ENCODE measurements around the gene AHRR. TPM values are rescaled to one million over a fixed set of nuclear protein-coding genes. Genes with fewer than 3 reads are reported as not detected.

AHRR gene
- total and polyA plus RNA-seq, 2 of the 4 experiments (the other 2 are of a cell fraction) = 15.6 to 37.1 TPM

GRCh38 chr5:359301-359897 is 37.9 kb downstream of the AHRR start:
- ChIA-PET POLR2A (ENCODE audit: unreplicated experiment) (no interaction called here), CTCF (no interaction called here)
- no peak overlapping the region for H2BK15ac ChIP-seq (ENCODE audit: low read depth, low read length)
- 97% methylated on average over 13 of the region's 23 CpGs; no CpG with 5 or more reads in 1 of the 2 experiments for WGBS, 2 experiments (ENCODE audit: extremely low coverage in 2 of 2, insufficient read length in 1 of 2)
- H2BK120ac ChIP-seq (ENCODE audit: low read depth, low read length) = no peak overlapping the region
- dilution Hi-C loops (cut with HindIII; ENCODE audit: low sequenced_read_pairs, unreplicated experiment) (no loop called here), intact Hi-C loops (cut with micrococcal nuclease) (no loop called here), in situ Hi-C loops (cut with MboI; ENCODE audit: low sequenced_read_pairs) (no loop called here)
- H4K5ac ChIP-seq (ENCODE audit: low read depth, low read length) = 0 out of 2 replicates have a peak overlapping the region, but pooled peaks have one; percentile 25
- peaks cover 60% of the 10 kb centered on the region for H3K36me3 ChIP-seq (ENCODE audit: control insufficient read depth, insufficient read depth, low read length)
- H3K18ac ChIP-seq (ENCODE audit: low read depth, low read length) = no peak overlapping the region
- H2AK5ac ChIP-seq (ENCODE audit: low read depth, low read length) = no peak overlapping the region
- H2BK5ac ChIP-seq (ENCODE audit: low read depth, low read length, poor library complexity, severe bottlenecking) = no peak overlapping the region
- H3K23ac ChIP-seq (ENCODE audit: low read depth, low read length) = no peak overlapping the region
- BruUV-seq (replicated peaks) = no TSS peak
- no peak overlapping the region for H3K4me3 ChIP-seq (ENCODE audit: insufficient read depth, low read depth, low read length)
- no peaks in the 10 kb centered on the region for H3K27me3 ChIP-seq (ENCODE audit: control insufficient read depth, insufficient read depth, low read length)
- H3K56ac ChIP-seq (ENCODE audit: extremely low read depth, insufficient read depth, low read length) = no peak overlapping the region
- ATAC-seq (ENCODE audit: low read depth) = no peak
- no peak overlapping the region for H3K27ac ChIP-seq (ENCODE audit: insufficient read depth, low read length)
- peaks cover 4% of the 10 kb centered on the region; the same call in 1 of the 2 replicates for H3K9me3 ChIP-seq (ENCODE audit: control insufficient read depth, insufficient read depth, low read length)
- H3K4me2 ChIP-seq (ENCODE audit: low read depth, low read length) = no peak overlapping the region
- H3K4me1 ChIP-seq (ENCODE audit: control insufficient read depth, insufficient read depth, low read length) = no peaks in the 10 kb centered on the region
- H2BK20ac ChIP-seq (ENCODE audit: low read depth, low read length) = no peak overlapping the region
- H3K14ac ChIP-seq (replicated peaks; ENCODE audit: low read depth, low read length) = no peak overlapping the region
- no peaks in the 10 kb centered on the region for H3K9me1 ChIP-seq (ENCODE audit: insufficient read depth, low read length)
- H4K8ac ChIP-seq (ENCODE audit: low read depth in 2 of 2, low read length in 2 of 2) = no peak overlapping the region
- TF ChIP-seq CTCF (conservative IDR thresholded peaks at IDR 0.05; ENCODE audit: low read depth, low read length) (no peak), MXI1 (IDR thresholded peaks at IDR 0.05; ENCODE audit: borderline replicate concordance, low read depth, low read length) (no peak), RFX5 (IDR thresholded peaks at IDR 0.05; ENCODE audit: low read depth, low read length) (no peak), POLR2A (IDR thresholded peaks at IDR 0.05; ENCODE audit: low read depth, low read length) (no peak), FOS (IDR thresholded peaks at IDR 0.05; ENCODE audit: low read depth, low read length) (no peak), CHD1 (IDR thresholded peaks at IDR 0.05; ENCODE audit: low read depth, low read length) (no peak), ELK1 (IDR thresholded peaks at IDR 0.05; ENCODE audit: borderline replicate concordance, low read depth, low read length) (no peak), RCOR1 (IDR thresholded peaks at IDR 0.05; ENCODE audit: insufficient replicate concordance, low read length) (no peak), USF2 (IDR thresholded peaks at IDR 0.05; ENCODE audit: low read depth, low read length) (no peak), NFE2L2 (IDR thresholded peaks at IDR 0.05; ENCODE audit: low read depth, low read length) (no peak), MAZ (IDR thresholded peaks at IDR 0.05; ENCODE audit: borderline replicate concordance, low read depth, low read length) (no peak), BHLHE40 (IDR thresholded peaks at IDR 0.05; ENCODE audit: low read depth, low read length) (no peak), CEBPB (IDR thresholded peaks at IDR 0.05; ENCODE audit: low read depth, low read length) (no peak), RAD21 (IDR thresholded peaks at IDR 0.05; ENCODE audit: low read length) (no peak)
- no peak overlapping the region for H3K9ac ChIP-seq (ENCODE audit: low read depth, low read length)
- H2AFZ ChIP-seq (replicated peaks; ENCODE audit: low read length, poor library complexity) = no peak overlapping the region
- H2AK9ac ChIP-seq (replicated peaks; ENCODE audit: low read depth, low read length, poor library complexity) = no peak overlapping the region
- DNase-seq = no peak
- no peak overlapping the region for H4K91ac ChIP-seq (ENCODE audit: insufficient read depth, low read depth, low read length)
- no peaks in the 10 kb centered on the region; the same call in 1 of the 2 replicates for H4K20me1 ChIP-seq (ENCODE audit: insufficient read depth, low read length)
- peaks cover 18 to 56% of the 10 kb centered on the region in 2 experiments for H3K79me1 ChIP-seq (ENCODE audit: low read depth in 1 of 2, low read length in 2 of 2)
- no peak overlapping the region for H3K4ac ChIP-seq (ENCODE audit: low read depth, low read length)
